ENCODE measurements around the gene SLC24A3. TPM values are rescaled to one million over a fixed set of nuclear protein-coding genes. Genes with fewer than 3 reads are reported as not detected.

Gene SLC24A3
- total RNA-seq, 2 donors from 2014 or later, result 0.07 TPM; not detected in 1

DNA sequence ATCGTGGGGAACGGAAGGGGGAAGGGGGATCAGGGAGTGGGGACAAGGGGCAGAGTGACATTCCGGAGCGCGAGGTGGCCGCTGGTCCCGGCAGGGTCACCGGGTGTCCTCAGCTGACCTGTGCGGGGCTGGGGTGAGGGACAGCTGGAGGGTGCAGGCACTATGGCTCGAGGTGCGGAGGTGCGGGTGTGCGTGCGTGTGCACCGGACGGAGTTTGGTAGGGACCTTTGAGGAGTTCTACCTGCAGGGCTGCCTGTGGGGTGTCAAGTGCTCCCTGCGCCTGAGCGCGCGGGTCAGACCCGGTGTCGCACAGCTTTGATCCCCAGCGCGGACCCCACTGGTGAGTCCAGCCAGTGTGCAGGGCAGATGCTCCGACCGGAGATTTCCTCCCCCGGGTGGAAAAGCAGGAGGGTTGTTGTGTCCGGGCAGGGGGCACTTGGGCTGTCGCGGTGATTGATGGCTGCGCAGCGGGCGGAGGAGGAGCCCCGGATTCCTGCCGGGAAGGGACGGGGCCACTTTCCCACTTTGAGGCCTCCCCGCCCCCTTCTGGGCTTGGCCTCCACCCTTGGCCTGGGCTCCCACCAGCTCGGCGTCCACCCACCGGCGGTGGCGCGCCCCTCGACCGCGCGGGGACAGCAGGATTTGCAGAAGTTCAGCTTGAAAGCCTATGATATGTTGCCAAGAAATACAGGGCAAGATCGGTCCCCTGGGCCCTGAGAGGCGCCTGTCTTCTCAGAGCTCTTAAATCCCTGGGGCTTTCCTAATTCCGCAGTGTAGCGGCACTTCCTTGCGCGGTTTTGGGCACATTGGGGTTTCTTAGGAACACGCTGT lies 546.3 kb downstream of the SLC24A3 start:
- Mint-ChIP-seq H3K4me3 (peak overlapping the region; percentile 49 to 67), H3K4me1 (ENCODE audit: low read depth) (no peaks in the 10 kb centered on the region), H3K27me3 (ENCODE audit: low read depth) (peaks cover 58% of the 10 kb centered on the region), H3K36me3 (ENCODE audit: insufficient read depth in 2 of 2) (no peaks in the 10 kb centered on the region), H3K27ac (no peak overlapping the region), H3K9me3 (no peaks in the 10 kb centered on the region)
- DNase-seq (peak in 1 of 2 donors; percentile 4), ATAC-seq (replicated peaks in 1 of 2) (peak; percentile 29 to 35)

GRCh38 chr20:19760371-19760721 lies 547.9 kb downstream of the SLC24A3 start:
- H3K36me3 Mint-ChIP-seq (ENCODE audit: insufficient read depth in 2 of 2), result no peaks in the 10 kb centered on the region
- no peaks in the 10 kb centered on the region for H3K9me3 Mint-ChIP-seq
- no peaks in the 10 kb centered on the region for H3K4me1 Mint-ChIP-seq (ENCODE audit: low read depth)
- DNase-seq, result no peak
- no peak for ATAC-seq (replicated peaks in 1 of 2)
- no peak overlapping the region for H3K4me3 Mint-ChIP-seq
- H3K27ac Mint-ChIP-seq, result no peak overlapping the region
- peaks cover 58% of the 10 kb centered on the region for H3K27me3 Mint-ChIP-seq (ENCODE audit: low read depth)

- ATAC-seq (replicated peaks in 1 of 2) (no peak), DNase-seq (no peak)
- H3K36me3 Mint-ChIP-seq (ENCODE audit: insufficient read depth in 2 of 2), result no peaks in the 10 kb centered on the region
- H3K9me3 Mint-ChIP-seq, result no peaks in the 10 kb centered on the region
- peaks cover 52% of the 10 kb centered on the region for H3K27me3 Mint-ChIP-seq (ENCODE audit: low read depth)
- no peak overlapping the region for H3K4me3 Mint-ChIP-seq
- no peaks in the 10 kb centered on the region for H3K4me1 Mint-ChIP-seq (ENCODE audit: low read depth)
- no peak overlapping the region for H3K27ac Mint-ChIP-seq
These were observed 548.9 kb downstream of the SLC24A3 start for GRCh38 chr20:19761326-19761725.

GRCh38 chr20:19761841-19762240 lies 549.4 kb downstream of the SLC24A3 start:
- no peak for ATAC-seq (replicated peaks in 1 of 2)
- H3K9me3 Mint-ChIP-seq, result no peaks in the 10 kb centered on the region
- no peak overlapping the region for H3K4me3 Mint-ChIP-seq
- H3K36me3 Mint-ChIP-seq (ENCODE audit: insufficient read depth in 2 of 2), result no peaks in the 10 kb centered on the region
- H3K27ac Mint-ChIP-seq, result no peak overlapping the region
- no peaks in the 10 kb centered on the region for H3K4me1 Mint-ChIP-seq (ENCODE audit: low read depth)
- H3K27me3 Mint-ChIP-seq (ENCODE audit: low read depth), result peaks cover 47% of the 10 kb centered on the region
- no peak for DNase-seq

DNA sequence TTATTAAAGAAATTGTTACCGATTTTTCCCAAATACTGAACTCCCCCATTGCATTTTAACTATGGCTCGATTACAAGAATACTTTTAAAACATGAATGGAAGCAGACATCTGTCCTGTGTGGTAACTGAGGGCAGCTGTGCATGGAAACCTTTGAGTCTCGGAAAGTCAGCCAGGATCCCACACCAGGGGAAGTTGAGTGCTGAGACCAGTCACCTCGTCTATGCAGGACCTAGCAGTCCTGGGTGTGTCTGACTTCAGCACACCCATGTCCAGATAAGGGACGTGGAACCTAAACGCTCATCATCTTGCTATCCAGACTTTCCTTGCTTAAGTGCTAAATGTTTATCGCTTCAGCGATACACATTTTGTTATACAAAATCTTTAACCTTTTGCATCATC lies 551.8 kb downstream of the SLC24A3 start:
- no peak overlapping the region for H3K27ac Mint-ChIP-seq

GRCh38 chr20:19765266-19765665 lies 552.8 kb downstream of the SLC24A3 start:
- Mint-ChIP-seq H3K27ac (no peak overlapping the region), H3K9me3 (no peaks in the 10 kb centered on the region), H3K4me1 (ENCODE audit: low read depth) (no peaks in the 10 kb centered on the region), H3K27me3 (ENCODE audit: low read depth) (peaks cover 20% of the 10 kb centered on the region), H3K36me3 (ENCODE audit: insufficient read depth in 2 of 2) (no peaks in the 10 kb centered on the region), H3K4me3 (no peak overlapping the region)
- no peak for ATAC-seq (replicated peaks in 1 of 2)
- DNase-seq, result no peak

More for the DNA sequence above, 551.8 kb downstream of the SLC24A3 start:
- H3K4me1 Mint-ChIP-seq (ENCODE audit: low read depth), result no peaks in the 10 kb centered on the region
- no peaks in the 10 kb centered on the region for H3K36me3 Mint-ChIP-seq (ENCODE audit: insufficient read depth in 2 of 2)
- no peaks in the 10 kb centered on the region for H3K9me3 Mint-ChIP-seq
- no peak for DNase-seq
- H3K4me3 Mint-ChIP-seq, result no peak overlapping the region
- peaks cover 30% of the 10 kb centered on the region for H3K27me3 Mint-ChIP-seq (ENCODE audit: low read depth)
- ATAC-seq (replicated peaks in 1 of 2), result no peak

GRCh38 chr20:19765913-19766312 lies 553.5 kb downstream of the SLC24A3 start:
- H3K4me1 Mint-ChIP-seq (ENCODE audit: low read depth), result no peaks in the 10 kb centered on the region
- no peak overlapping the region for H3K4me3 Mint-ChIP-seq
- no peaks in the 10 kb centered on the region for H3K9me3 Mint-ChIP-seq
- ATAC-seq (replicated peaks in 1 of 2) (no peak), DNase-seq (no peak)
- H3K27ac Mint-ChIP-seq, result no peak overlapping the region
- peaks cover 14% of the 10 kb centered on the region for H3K27me3 Mint-ChIP-seq (ENCODE audit: low read depth)
- no peaks in the 10 kb centered on the region for H3K36me3 Mint-ChIP-seq (ENCODE audit: insufficient read depth in 2 of 2)

DNA sequence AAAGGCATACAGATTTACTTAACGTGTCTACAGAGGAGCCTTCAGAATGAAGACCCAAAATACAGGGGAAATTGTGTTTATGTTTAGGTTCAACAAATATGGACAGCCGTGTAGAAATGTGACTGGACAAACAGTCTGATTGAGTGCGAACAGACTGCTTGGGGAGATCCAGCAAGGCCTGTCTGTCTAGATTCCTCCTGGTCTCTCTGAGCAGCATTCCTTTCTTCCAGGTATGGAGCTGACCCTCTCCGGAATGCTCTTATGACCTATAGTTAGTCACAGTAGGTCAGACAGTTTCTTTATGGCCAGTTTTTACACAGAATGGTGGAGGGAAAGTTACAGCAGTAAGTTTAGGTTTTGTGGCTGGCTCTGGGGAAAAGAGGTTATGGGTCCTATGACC lies 554.6 kb downstream of the SLC24A3 start:
- no peak for DNase-seq
- no peaks in the 10 kb centered on the region for H3K4me1 Mint-ChIP-seq (ENCODE audit: low read depth)
- peaks cover 6% of the 10 kb centered on the region for H3K27me3 Mint-ChIP-seq (ENCODE audit: low read depth)
- ATAC-seq (replicated peaks in 1 of 2), result no peak
- no peak overlapping the region for H3K27ac Mint-ChIP-seq
- no peaks in the 10 kb centered on the region for H3K36me3 Mint-ChIP-seq (ENCODE audit: insufficient read depth in 2 of 2)
- H3K9me3 Mint-ChIP-seq, result no peaks in the 10 kb centered on the region
- H3K4me3 Mint-ChIP-seq, result no peak overlapping the region

GRCh38 chr20:19768325-19768842 lies 555.9 kb downstream of the SLC24A3 start:
- Mint-ChIP-seq H3K27me3 (ENCODE audit: low read depth) (no peaks in the 10 kb centered on the region), H3K27ac (no peak overlapping the region)
- DNase-seq, result no peak

GRCh38 chr20:19769507-19769906 lies 557.1 kb downstream of the SLC24A3 start:
- DNase-seq (no peak), ATAC-seq (replicated peaks in 1 of 2) (no peak)
- Mint-ChIP-seq H3K4me3 (no peak overlapping the region), H3K9me3 (no peaks in the 10 kb centered on the region), H3K4me1 (ENCODE audit: low read depth) (no peaks in the 10 kb centered on the region), H3K36me3 (ENCODE audit: insufficient read depth in 2 of 2) (no peaks in the 10 kb centered on the region), H3K27me3 (ENCODE audit: low read depth) (no peaks in the 10 kb centered on the region), H3K27ac (no peak overlapping the region)

More at GRCh38 chr20:19768325-19768842, 555.9 kb downstream of the SLC24A3 start:
- Mint-ChIP-seq H3K4me3 (no peak overlapping the region), H3K4me1 (ENCODE audit: low read depth) (no peaks in the 10 kb centered on the region), H3K36me3 (ENCODE audit: insufficient read depth in 2 of 2) (no peaks in the 10 kb centered on the region), H3K9me3 (no peaks in the 10 kb centered on the region)
- no peak for ATAC-seq (replicated peaks in 1 of 2)

GRCh38 chr20:19770375-19770774 lies 557.9 kb downstream of the SLC24A3 start:
- no peak overlapping the region for H3K4me3 Mint-ChIP-seq
- H3K27me3 Mint-ChIP-seq (ENCODE audit: low read depth), result no peaks in the 10 kb centered on the region
- DNase-seq, result no peak
- no peak for ATAC-seq (replicated peaks in 1 of 2)
- H3K36me3 Mint-ChIP-seq (ENCODE audit: insufficient read depth in 2 of 2), result no peaks in the 10 kb centered on the region
- H3K9me3 Mint-ChIP-seq, result no peaks in the 10 kb centered on the region
- H3K4me1 Mint-ChIP-seq (ENCODE audit: low read depth), result no peaks in the 10 kb centered on the region
- H3K27ac Mint-ChIP-seq, result no peak overlapping the region

DNA sequence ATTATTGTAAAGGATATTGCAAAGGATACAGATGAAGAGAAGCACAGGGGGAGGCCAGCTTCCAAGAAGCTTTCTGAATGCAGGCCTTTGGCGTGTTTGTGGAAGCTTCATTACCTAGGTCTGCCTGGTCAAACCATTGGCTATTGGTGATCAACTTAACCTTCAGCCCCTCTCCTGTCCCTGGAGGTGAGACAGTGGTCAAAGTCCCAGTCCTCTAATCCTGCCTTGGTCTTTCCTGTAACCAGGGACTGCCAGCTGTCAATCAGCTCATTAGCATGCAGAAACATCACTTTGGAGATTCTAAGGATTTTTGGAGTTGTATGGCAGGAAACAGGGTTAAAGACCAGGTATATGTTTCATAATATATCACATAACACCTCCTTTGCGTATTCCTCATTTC lies 558.6 kb downstream of the SLC24A3 start:
- ATAC-seq (replicated peaks in 1 of 2), result no peak

More for the DNA sequence above, 558.6 kb downstream of the SLC24A3 start:
- H3K27ac Mint-ChIP-seq, result no peak overlapping the region
- no peaks in the 10 kb centered on the region for H3K36me3 Mint-ChIP-seq (ENCODE audit: insufficient read depth in 2 of 2)
- H3K27me3 Mint-ChIP-seq (ENCODE audit: low read depth), result no peaks in the 10 kb centered on the region
- no peaks in the 10 kb centered on the region for H3K9me3 Mint-ChIP-seq
- no peak for DNase-seq
- H3K4me3 Mint-ChIP-seq, result no peak overlapping the region
- H3K4me1 Mint-ChIP-seq (ENCODE audit: low read depth), result no peaks in the 10 kb centered on the region
